ENCODE data around the gene LILRB2.
"Not testable (repeated sequence)": the region's sequence is repeated elsewhere in the genome, so short reads cannot be mapped to it uniquely, and the experiment has no call there.

LILRB2 gene

GRCh38 chr19:54271587-54271986, 9.3 kb downstream of the LILRB2 start:
- not testable (repeated sequence) for H3K9me3 ChIP-seq (replicated peaks; ENCODE audit: insufficient read depth, low read length); H3K36me3 ChIP-seq (replicated peaks; ENCODE audit: insufficient read depth, low read length); H3K9ac ChIP-seq (ENCODE audit: low read length); H4K20me1 ChIP-seq (ENCODE audit: insufficient read depth, low read length); H3K79me2 ChIP-seq (ENCODE audit: low read length); H3K4me2 ChIP-seq (ENCODE audit: low read depth, low read length); H2AFZ ChIP-seq (ENCODE audit: low read length); H3F3A ChIP-seq (ENCODE audit: insufficient read depth, low read length); H3K27ac ChIP-seq (ENCODE audit: low read length); H3K9me2 ChIP-seq (replicated peaks; ENCODE audit: insufficient read depth, low read length); DNase-seq; H3K4me1 ChIP-seq (ENCODE audit: low read length); H3K4me3 ChIP-seq (ENCODE audit: low read length)
- peaks cover 77% of the 10 kb centered on the region for H3K27me3 ChIP-seq (replicated peaks; ENCODE audit: insufficient read depth, low read length)

- Histone ChIP-seq H3K4me3 (ENCODE audit: low read length) (no peak overlapping the region), H3K9me3 (replicated peaks; ENCODE audit: insufficient read depth, low read length) (no peaks in the 10 kb centered on the region), H3K27ac (ENCODE audit: low read length) (no peak overlapping the region), H3K79me2 (ENCODE audit: low read length) (no peaks in the 10 kb centered on the region), H4K20me1 (ENCODE audit: insufficient read depth, low read length) (no peaks in the 10 kb centered on the region), H2AFZ (ENCODE audit: low read length) (no peak overlapping the region), H3F3A (ENCODE audit: insufficient read depth, low read length) (no peaks in the 10 kb centered on the region), H3K9me2 (replicated peaks; ENCODE audit: insufficient read depth, low read length) (no peaks in the 10 kb centered on the region), H3K36me3 (replicated peaks; ENCODE audit: insufficient read depth, low read length) (no peaks in the 10 kb centered on the region), H3K4me1 (ENCODE audit: low read length) (no peaks in the 10 kb centered on the region), H3K9ac (ENCODE audit: low read length) (no peak overlapping the region), H3K4me2 (ENCODE audit: low read depth, low read length) (no peak overlapping the region), H3K27me3 (replicated peaks; ENCODE audit: insufficient read depth, low read length) (peaks cover 75% of the 10 kb centered on the region)
- DNase-seq, result no peak
- TF ChIP-seq EZH2phosphoT487 (IDR thresholded peaks at IDR 0.05; ENCODE audit: low read length) (no peak), EZH2 (optimal IDR thresholded peaks at IDR 0.05; ENCODE audit: low read depth, low read length) (no peak), CTCF (IDR thresholded peaks at IDR 0.05; ENCODE audit: low read length) (no peak)
These were observed 9.8 kb downstream of the LILRB2 start for GRCh38 chr19:54271106-54271505.

- no peaks in the 10 kb centered on the region for H3K4me1 ChIP-seq (ENCODE audit: low read length)
- H4K20me1 ChIP-seq (ENCODE audit: insufficient read depth, low read length), result no peaks in the 10 kb centered on the region
- no peaks in the 10 kb centered on the region for H3F3A ChIP-seq (ENCODE audit: insufficient read depth, low read length)
- no peak overlapping the region for H3K4me3 ChIP-seq (ENCODE audit: low read length)
- no peaks in the 10 kb centered on the region for H3K79me2 ChIP-seq (ENCODE audit: low read length)
- no peak overlapping the region for H2AFZ ChIP-seq (ENCODE audit: low read length)
- H3K9me3 ChIP-seq (replicated peaks; ENCODE audit: insufficient read depth, low read length), result no peaks in the 10 kb centered on the region
- no peak overlapping the region for H3K9ac ChIP-seq (ENCODE audit: low read length)
- H3K36me3 ChIP-seq (replicated peaks; ENCODE audit: insufficient read depth, low read length), result no peaks in the 10 kb centered on the region
- H3K27me3 ChIP-seq (replicated peaks; ENCODE audit: insufficient read depth, low read length), result peaks cover 77% of the 10 kb centered on the region
- no peaks in the 10 kb centered on the region for H3K9me2 ChIP-seq (replicated peaks; ENCODE audit: insufficient read depth, low read length)
- TF ChIP-seq EZH2phosphoT487 (IDR thresholded peaks at IDR 0.05; ENCODE audit: low read length), result no peak
- no peak for TF ChIP-seq CTCF (IDR thresholded peaks at IDR 0.05; ENCODE audit: low read length)
- TF ChIP-seq EZH2 (optimal IDR thresholded peaks at IDR 0.05; ENCODE audit: low read depth, low read length), result no peak
- H3K27ac ChIP-seq (ENCODE audit: low read length), result no peak overlapping the region
- DNase-seq, result no peak
- no peak overlapping the region for H3K4me2 ChIP-seq (ENCODE audit: low read depth, low read length)
These were observed 12.0 kb downstream of the LILRB2 start for GRCh38 chr19:54268936-54269335.

- Histone ChIP-seq H3K4me1 (ENCODE audit: low read length) (no peaks in the 10 kb centered on the region), H2AFZ (ENCODE audit: low read length) (no peak overlapping the region), H3K9ac (ENCODE audit: low read length) (no peak overlapping the region), H3K36me3 (replicated peaks; ENCODE audit: insufficient read depth, low read length) (no peaks in the 10 kb centered on the region), H3K4me2 (ENCODE audit: low read depth, low read length) (no peak overlapping the region), H3K27me3 (replicated peaks; ENCODE audit: insufficient read depth, low read length) (peaks cover 71% of the 10 kb centered on the region), H4K20me1 (ENCODE audit: insufficient read depth, low read length) (no peaks in the 10 kb centered on the region), H3K4me3 (ENCODE audit: low read length) (no peak overlapping the region), H3K9me2 (replicated peaks; ENCODE audit: insufficient read depth, low read length) (no peaks in the 10 kb centered on the region), H3K79me2 (ENCODE audit: low read length) (no peaks in the 10 kb centered on the region), H3K27ac (ENCODE audit: low read length) (no peak overlapping the region), H3K9me3 (replicated peaks; ENCODE audit: insufficient read depth, low read length) (no peaks in the 10 kb centered on the region), H3F3A (ENCODE audit: insufficient read depth, low read length) (no peaks in the 10 kb centered on the region)
- DNase-seq, result peak; percentile 78
- TF ChIP-seq EZH2phosphoT487 (IDR thresholded peaks at IDR 0.05; ENCODE audit: low read length) (no peak), EZH2 (optimal IDR thresholded peaks at IDR 0.05; ENCODE audit: low read depth, low read length) (no peak), CTCF (IDR thresholded peaks at IDR 0.05; ENCODE audit: low read length) (peak; percentile 84)
These were observed 14.8 kb downstream of the LILRB2 start for GRCh38 chr19:54266133-54266532.

Data from MM.1S (cell line).